Central memory CD4-positive, alpha-beta T cell (primary cell): Measurements from ENCODE around the gene CLEC4M.
"Not testable (repeated sequence)": the region's sequence is repeated elsewhere in the genome, so short reads cannot be mapped to it uniquely, and the experiment has no call there.

Source experiments
- DNase-seq: peaks from one replicate; pipeline ENCODE4 v3.0.0; 2022

CLEC4M gene

DNA sequence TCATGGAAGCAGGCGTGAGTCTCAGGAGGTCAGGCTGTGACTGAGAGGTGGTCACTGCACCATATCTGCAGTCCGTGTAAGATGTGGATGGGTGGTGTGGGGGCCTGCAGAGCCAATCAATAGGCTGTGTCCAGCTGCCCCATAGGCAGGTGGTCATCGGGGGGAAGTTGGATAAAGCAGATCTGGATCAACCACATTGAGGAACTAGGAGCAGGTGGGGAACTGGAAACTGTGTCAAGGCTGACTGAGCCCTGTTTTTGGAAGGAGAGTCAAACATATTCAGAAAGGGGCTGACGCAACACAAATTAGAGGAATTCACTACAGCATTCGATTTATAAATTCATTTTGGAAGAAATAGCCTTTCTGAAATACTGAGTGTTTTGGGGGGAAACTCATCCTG is 15.0 kb downstream of the CLEC4M start:
- DNase-seq: no peak

DNA sequence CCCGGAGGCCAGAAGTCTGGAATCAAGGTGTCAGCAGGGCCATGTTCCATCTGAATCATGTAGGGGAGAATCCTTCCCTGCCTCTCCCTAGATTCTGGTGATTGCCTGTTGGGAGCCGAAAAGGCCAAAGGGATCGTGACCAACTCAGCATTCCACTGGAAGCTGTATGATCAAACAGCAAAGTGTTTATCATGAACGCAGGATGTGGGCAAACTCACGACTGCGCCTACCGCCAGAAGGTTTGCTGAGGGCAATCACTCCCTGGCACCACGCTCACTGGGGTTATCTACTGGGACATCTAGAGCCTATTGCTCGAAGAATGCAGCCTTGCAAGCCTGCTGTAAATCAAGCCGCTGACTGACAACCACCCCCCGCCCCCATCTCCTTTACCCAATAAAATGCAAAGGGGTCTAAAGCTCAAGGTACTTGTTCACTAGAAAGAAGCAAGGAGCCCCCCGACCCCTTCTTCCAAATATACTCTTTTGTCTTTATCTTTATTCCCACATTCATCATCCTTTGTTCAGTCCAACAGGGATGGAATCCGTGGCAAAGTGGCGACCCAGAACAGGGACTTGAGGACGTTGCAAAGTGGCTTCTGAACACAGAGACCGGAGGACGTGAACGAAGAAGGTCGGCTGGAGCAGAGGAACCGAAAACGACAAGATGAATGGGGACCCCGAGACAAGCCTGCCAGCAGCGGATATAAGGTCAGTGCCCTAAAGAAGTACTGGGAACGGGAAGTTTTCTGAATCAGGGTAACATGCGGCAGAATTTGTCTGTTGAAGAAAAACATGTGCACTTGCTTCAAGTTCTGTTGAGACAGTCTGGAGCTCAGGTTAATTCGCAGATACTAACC is 16.8 kb downstream of the CLEC4M start:
- DNase-seq: no peak

DNA sequence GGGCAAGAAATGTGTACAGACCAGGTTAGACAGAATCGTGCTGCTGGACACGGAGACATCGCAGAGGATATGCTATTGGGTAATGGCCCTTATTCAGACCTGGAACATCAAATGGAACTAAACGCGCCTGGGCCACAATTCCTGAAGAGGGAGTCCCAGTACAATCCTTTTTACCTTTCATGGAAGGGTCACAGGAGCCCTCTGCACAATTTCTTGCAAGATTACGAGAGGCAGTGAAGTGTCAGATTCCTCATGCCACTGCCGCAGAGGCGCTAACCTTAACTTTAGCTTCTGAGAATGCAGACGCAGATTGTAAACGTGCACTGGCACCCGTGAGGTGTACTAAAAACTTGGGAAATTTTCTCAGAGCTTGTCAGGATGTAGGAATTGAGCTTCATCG is 18.1 kb downstream of the CLEC4M start:
- DNase-seq: no peak

DNA sequence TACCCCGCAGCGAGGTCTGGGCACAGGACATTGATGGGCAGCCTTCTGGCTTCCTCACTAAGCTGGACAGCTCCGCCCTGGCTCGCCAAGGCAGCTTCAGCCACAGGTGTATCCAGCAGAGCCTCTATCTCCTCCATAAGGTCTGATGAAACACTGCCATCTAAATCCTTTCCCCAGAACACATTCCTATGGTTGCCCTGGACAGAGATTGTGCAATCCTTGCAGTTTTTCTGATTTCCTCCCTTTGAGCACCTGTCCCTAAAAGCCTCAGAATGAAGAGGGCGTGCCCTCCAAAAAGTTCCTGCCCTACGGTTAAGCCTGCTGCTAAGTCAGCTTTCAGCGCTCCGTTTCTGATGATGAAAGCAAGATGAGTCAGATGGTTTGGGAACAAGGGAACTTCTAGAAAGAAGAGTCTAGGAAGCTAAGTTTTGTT is 21.0 kb downstream of the CLEC4M start:
- DNase-seq: no peak

DNA sequence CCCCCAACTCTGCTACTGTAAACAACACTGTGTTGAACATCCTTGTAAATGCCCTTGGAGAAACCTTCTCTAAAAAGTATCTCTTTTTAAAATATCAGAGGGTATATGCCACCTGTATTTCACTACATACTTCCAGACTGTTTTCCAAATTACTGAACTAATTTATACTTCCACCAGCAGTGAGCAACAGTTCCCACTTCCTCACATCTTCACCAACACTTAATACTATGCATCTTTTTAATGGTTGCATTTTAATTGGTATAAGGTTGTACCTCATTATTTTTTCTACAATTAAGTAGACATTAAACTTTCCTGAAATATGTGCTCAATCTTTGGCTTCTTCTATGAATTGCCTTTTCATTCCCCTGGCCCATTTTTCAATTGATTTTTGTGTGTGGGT is 21.8 kb downstream of the CLEC4M start:
- DNase-seq: no peak

DNA sequence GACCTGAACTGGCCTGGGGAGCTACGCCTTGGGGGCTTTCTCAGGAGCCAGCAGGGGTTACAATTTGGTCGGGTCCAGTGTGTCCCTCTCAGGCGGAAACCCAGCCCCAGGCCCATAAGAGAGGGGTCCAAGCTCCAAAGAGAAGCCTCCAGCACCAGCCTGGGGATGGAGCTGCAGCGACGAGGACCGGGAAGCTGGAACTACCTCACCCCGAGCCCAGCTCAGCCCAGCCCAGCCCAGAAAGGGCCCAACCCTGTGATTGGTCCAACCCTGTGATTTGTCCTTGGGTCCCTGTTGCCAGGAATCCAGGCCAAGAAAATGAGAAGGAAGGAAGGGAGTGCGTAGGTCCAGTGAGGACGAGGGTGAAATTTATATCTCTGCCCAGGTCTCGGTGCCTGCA is 24.1 kb downstream of the CLEC4M start:
- DNase-seq: no peak

DNA sequence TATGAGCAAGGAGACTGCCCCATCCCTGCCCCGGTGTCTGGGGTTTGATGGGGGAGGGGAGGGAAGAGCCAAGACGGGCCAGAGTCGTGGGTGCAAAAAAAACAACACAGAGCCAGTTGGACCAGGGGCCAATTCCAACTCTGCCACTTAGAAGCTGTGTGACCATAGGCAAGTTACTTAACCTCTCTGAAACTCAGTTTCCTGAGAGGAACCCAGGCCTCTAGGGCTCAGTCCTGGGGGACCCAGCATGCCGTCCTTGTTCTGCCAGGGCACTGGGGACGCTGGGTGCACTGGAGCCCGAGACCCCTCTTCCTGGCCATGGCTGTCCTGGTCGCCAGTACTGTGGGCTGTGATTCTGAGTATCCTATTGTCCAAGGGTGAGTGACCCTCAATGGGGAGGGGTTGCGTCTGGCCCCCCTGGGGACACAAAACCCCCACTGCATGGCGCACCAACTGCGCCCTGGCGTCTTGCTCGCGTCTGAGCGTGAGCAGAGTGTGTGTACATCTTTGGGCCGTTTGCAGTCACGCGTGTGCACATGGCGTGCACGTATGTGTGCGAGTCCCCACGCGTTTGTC is 24.6 kb downstream of the CLEC4M start:
- DNase-seq: no peak

DNA sequence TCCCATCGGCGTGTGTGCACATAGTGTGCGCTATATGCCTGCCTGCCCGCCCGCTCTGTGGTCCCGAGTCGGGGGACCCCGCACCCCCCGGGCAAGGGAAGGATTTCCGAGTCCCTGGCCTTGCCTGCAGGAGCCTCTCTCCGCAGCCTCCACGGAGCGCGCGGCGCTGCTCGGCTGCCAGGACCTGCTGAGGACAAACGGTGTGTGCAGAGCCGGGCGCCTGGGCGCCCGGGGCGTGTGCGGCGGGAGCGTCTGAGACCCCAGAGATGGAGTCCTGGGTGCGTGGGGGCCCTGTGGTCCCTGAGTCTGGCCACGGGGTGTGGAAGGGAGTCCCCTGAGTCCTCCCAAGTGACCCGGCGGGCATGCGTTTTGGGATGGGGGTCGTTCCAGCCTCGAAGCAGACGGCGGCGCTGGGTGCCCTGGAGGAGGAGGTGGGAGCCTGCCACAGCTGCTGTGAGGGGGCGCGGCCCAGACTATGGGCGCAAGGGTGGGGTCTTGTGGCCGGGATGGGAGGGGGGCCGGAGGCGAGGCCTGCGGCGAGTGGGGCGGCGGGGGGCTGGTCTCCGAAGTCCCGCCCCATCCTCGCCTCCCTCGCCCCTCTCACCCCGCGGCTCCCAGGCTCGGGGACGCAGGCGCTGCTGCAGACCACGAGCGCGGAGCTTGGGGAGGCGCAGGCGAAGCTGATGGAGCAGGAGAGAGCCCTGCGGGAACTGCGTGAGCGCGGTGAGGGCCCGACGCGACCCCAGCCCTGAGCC is 25.3 kb downstream of the CLEC4M start:
- no peak for DNase-seq

DNA sequence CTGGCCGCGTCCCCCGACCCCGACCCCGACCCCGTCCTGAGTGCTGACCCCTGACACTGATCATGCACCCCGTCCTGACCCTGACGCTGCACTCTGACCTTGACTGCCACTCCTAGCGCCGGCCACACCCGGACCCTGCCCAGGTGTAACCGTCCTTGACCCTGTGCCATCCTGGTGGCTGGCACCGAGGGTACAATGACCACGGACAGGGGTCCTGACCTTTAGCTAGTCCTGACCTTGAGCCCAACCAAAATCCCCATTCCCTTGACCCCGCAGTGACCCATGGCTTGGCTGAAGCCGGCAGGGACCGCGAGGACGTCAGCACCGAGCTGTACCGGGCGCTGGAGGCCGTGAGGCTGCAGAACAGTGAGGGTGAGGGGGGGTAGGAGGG is 25.9 kb downstream of the CLEC4M start:
- no peak for DNase-seq

DNA sequence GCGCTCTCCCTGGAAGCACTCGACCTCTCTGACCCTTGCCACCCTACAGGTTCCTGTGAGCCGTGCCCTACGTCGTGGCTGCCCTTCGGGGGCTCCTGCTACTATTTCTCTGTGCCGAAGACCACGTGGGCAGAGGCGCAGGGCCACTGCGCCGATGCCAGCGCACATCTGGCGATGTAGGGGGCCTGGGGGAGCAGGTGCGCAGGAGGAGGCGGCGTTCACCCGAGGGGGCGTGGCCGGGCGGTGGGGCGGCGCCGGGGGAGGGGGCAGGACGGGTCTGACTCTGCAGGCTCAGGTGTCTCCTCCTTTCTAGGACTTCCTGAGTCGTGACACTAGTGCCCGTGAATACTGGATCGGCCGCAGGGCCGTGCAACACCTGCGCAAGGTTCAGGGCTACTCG is 26.4 kb downstream of the CLEC4M start:
- DNase-seq: peak; percentile 24

DNA sequence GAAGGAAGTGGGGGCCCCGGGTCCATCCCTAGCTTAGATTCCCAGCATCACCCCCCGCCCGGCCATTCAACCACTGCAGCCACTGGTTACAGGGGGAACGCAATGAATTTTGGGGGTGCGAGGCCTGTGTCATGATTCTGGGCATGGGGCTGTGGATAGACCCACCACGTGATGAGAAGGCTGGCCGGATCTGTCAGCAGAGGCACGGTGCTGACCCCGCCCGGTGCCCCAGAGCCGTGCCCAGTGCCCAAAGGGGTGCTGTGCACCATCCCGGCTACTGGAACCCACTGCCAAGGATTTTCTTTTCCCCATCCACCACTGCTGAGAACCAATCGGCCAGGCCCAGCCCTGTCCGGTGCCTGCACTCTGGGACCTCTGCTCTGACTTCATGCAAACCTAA is 27.4 kb downstream of the CLEC4M start:
- no peak for DNase-seq

DNA sequence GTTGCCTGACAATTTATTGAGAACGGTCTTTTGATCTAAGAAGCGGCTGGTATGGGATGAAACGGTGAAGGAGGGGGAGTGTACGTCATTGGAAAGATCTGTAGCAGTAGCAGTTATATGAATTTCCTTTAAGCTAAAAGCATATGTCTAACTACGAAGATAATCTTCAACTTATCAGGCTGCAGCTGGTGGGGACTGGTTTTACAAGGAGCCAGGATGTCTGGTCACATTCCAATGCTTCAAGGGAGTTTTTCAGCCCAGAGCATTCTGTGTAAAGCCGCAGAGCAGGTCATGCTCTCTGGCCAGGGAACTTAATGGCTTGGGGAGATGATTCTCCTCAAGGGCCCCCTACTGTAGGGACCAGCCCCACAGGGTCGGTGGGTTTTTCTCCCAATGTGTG is 29.2 kb downstream of the CLEC4M start:
- no peak for DNase-seq

DNA sequence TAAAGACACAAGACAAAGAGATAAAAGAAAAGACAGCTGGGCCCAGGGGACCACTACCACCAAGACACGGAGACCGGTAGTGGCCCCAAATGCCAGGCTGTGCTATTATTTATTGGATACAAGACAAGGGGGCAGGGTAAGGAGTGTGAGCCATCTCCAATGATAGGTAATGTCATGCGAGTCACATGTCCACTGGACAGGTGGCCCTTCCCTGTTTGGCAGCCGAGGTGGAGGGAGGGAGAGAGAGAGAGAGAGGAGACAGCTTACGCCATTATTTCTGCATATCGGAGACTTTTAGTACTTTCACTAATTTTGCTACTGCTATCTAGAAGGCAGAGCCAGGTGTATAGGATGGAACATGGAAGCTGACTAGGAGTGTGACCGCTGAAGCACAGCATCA is 29.7 kb downstream of the CLEC4M start:
- DNase-seq: not testable (repeated sequence)

DNA sequence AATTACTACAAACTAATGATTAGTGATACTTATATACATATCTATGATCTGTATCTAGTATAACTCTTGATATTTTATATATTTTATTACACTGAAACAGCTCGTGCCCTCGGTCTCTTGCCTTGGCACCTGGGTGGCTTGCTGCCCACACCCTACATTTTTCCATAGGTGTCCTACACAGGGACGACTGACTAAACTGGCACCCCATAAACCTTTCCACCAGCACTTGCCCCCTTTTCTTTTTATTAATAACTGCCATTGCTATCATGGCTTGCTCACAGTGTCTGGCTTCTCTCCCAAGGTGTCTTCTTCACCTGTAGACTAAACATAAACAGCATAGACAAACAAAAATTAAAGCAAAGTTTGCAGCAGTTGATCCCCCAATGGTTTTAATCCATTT is 30.4 kb downstream of the CLEC4M start:
- no peak for DNase-seq

DNA sequence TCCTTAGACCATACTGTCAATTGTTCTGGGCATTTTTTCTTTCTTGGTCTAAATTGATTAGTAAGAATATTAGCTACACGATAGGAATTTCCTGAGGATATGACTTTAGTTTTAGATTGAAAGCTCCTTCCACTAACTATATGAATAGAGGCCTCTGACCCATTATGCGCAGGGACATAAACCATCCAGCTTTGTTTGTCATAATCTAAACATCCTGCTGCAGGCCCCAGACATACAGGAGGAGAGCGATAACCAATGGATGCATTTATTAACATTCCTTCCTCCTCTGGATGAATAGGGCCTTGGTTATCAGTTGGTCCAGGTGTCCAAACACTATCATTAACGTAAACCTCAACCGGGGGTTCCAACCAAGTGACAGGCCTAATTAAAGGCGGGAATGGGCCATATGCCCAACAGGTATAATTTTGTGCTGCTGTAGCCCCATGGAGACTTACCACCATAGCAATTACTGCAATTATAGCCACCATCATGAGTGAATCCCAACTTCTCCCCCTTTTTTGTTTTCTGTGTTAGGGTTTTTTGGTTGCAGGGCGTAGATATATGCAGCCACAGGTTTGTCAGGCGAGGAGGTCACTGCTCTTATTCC is 32.6 kb downstream of the CLEC4M start:
- DNase-seq: no peak

DNA sequence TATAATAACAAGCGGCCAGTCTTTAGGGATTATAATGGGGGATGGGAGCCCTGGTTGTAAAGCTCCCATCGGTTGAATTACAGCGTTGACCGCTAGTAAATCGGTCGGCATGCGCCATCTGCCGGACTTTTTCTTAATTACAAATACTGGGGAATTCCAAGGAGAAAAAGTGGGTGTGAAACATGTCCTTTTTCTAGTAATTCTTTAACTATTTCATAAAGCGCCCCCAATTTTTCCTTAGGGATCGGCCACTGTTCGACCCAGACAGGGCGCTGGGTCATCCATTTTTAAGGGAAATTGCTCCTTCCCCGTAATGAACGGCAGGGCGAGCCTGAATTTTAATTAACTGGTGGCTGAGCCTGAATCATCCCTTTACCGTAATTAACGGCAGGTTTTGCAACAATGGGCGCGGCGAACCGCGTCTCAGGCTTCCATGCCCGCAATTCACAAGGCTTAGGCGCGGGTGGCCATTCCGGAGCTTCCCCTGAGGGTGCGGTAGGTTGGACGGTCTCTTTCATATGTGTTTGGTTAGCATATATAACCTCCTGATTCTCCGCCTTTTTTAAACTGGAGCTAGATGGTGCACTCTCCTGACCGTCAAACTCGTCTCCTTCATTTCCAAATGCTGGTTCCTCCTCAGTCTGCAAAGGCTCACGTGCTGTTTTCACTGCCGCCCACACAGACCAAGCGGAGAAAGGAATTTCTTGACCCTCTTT is 36.8 kb downstream of the CLEC4M start:
- peak; percentile 31 for DNase-seq

DNA sequence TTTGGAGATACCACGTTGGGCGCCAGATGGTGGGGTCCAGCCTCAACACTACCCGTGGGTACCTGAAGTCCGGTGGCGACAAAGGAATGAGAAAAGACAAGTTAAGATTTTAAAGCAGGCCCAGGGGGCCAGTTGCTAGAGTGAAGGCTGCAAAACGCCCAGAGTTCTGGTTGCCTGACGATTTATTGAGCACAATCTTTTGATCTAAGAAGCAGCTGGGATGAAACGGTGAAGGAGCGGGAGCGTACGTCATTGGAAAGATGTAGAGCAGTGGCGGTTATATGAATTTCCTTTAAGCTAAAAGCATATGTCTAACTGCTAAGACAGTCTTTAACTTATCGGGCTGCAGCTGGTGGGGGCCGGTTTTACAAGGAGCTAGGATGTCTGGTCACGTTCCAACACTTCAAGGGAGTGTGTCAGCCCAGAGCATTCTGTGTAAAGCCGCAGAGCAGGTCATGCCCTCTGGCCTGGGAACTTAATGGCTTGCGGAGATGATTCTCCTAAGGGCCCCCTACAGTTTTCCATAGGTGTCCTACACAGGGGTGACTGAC is 38.1 kb downstream of the CLEC4M start:
- no peak for DNase-seq

DNA sequence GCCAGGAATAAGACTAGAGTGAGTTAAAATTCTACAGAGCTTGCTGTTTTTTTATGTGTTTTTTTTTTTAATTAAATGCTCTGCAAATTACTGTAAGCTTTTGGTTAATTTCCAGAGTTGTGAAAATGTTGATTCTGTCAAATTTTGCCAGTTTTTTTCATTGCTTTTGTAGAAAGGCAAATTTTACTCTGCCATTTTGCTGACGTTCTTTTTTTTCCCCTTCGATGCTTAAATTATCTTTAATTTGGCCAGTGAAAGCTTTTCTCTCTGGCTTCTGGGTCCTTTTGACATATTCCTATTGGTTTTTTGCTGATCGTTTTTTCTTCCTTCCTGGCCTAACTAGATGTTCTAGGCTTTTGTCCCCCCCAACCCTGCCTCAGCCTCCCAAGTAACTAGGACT is 43.2 kb downstream of the CLEC4M start:
- DNase-seq: no peak

DNA sequence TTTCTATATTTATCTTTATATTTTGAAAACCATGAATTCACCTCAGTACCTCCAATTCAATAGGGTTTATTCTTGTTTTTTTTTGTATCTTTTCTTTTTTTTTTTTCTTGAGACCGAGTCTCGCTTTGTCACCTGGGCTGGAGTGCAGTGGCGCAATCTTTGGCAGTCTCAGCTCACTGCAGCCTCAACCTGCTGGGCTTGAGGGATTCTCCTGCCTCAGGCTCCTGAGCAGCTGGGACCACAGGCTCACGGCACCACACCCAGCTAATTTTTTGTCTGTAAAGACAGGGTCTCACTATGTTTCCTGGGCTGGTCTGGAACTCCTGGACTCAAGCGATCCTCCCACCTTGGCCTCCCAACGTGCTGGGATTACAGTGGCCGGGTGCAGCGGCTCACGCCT is 43.8 kb downstream of the CLEC4M start:
- no peak for DNase-seq

DNA sequence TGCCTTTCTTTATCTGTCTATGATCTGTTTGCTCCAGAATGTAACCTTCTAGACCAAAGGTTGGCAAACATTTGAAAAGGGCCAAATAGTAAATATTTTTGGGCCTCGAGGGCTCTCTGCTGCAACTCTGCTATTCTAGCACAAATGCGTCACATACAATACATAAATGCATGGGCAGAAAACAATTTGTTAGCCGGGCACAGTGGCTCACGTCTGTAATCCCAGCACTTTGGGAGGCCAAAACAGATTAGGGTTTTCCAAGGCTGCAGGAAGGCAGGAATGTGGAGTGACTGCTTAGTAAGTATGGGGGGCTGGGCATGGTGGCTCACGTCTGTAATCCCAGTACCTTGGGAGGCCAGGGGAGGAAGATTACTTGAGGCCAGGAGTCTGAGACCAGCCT is 45.1 kb downstream of the CLEC4M start:
- DNase-seq: no peak

DNA sequence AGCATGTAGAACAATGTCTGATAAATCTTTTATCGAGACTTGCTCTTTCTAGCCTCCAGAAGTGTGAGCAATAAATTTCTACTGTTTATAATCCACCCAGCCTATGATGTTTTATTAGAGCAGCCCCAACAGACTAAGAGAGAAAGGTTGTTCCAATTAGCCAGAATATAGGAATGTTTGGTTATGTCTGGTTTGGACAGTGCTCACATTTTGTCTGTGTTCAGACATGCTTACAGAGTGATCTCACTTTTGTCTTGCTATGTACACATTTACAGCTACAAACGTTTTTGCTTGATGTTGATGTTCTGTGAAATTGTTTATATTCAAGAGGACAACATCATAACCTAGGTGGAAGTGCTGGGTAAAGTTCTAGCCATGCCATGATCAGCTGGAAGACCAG is 48.9 kb downstream of the CLEC4M start:
- DNase-seq: no peak

DNA sequence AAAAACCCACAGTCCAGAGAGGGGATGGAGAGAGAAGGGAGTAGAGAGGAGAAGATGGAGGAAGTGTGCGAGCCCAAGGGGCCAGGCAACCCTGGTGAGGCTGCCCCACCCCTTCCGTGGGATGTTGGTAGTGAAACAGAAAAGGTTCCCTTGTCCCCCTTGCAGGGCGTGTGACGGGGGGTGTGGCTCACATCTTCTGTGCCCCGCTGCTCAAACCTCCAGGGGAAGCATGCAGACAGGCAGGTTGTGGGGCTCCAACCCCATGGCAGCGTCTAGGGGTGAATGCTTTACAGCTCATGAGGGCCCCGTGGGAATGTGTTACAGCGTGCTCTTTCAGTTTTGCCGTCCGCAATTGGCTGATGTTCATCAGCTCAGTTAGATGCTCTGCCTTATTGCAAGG is 52.3 kb downstream of the CLEC4M start:
- DNase-seq: peak; percentile 18

DNA sequence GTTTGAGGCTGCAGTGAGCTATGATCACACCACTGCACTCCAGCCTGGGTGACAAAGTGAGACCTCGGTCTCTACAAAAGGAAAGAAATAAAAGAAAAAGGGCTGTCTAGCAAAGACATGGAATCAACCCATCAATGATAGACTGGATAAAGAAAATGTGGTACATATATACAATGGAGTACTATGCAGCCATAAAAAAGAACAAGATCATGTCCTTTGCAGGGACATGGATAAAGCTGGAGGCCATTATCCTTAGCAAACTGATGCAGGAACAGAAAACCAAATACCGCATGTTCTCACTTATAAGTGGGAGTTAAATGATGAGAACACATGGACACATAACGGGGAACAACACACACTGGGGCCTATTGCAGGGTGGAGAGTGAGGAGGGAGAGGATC is 53.0 kb downstream of the CLEC4M start:
- DNase-seq: not testable (repeated sequence)
